GM10266 (cell line): ENCODE measurements around the gene SMYD5.

Source experiments
- DNase-seq: peaks from one replicate; pipeline ENCODE4 v3.0.0; 2012; ENCODE audit errors: extremely low spot score
- TF ChIP-seq, protein P1 (sequence below): IDR thresholded peaks from 2 replicates; pipeline ENCODE4 v1.5.1; 2012; ENCODE audit warnings: mild to moderate bottlenecking, low read depth; ENCODE audit not compliant: control insufficient read depth, insufficient read depth; ENCODE audit errors: missing control alignments

The SMYD5 gene

DNA sequence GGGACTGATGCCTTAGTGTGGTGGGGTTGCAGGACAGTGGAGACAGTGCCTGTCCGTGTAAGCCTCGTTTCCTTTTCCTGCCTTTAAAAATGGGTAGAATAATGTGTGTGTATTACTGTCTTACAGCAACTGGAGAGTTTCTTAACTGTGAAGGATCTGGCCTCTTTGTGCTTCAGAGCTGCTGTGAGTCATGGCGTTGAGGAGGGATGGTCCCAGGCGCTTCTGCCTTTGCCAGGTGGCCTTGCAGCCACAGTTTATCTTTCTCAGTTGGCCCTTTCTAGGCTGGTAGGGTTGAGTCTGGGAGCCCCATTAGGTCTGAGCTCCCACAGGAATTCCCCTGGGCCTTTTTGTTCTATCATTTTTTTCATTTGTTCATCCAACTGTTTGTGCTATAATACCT lies 9.8 kb downstream of the SMYD5 start:
- TF ChIP-seq, protein P1, sequence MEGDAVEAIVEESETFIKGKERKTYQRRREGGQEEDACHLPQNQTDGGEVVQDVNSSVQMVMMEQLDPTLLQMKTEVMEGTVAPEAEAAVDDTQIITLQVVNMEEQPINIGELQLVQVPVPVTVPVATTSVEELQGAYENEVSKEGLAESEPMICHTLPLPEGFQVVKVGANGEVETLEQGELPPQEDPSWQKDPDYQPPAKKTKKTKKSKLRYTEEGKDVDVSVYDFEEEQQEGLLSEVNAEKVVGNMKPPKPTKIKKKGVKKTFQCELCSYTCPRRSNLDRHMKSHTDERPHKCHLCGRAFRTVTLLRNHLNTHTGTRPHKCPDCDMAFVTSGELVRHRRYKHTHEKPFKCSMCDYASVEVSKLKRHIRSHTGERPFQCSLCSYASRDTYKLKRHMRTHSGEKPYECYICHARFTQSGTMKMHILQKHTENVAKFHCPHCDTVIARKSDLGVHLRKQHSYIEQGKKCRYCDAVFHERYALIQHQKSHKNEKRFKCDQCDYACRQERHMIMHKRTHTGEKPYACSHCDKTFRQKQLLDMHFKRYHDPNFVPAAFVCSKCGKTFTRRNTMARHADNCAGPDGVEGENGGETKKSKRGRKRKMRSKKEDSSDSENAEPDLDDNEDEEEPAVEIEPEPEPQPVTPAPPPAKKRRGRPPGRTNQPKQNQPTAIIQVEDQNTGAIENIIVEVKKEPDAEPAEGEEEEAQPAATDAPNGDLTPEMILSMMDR: no peak
- DNase-seq: no peak

- no peak for DNase-seq
- TF ChIP-seq, protein P1: no peak
These were observed 11.7 kb downstream of the SMYD5 start for GRCh38 chr2:73225513-73226360.

DNA sequence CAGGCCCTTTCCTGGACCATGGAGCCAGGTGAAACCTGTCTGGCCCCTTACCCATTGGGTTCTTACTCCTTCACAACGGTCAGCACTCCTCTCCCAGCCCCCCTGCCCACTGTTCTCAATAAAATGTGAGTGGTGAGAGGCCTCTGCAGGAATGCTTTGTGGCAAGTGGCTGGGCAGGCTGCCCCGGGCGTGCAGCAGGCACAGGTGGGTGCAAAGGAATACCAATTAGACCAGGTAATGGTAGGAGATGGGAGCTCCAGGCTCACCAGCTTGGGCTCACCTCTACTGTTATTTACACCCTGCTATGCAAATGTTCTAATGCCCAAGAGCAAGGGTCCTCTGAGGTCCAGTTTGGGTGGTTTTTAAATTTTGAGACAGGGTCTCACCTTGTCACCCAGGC lies 13.0 kb downstream of the SMYD5 start:
- TF ChIP-seq, protein P1: no peak
- DNase-seq: no peak

DNA sequence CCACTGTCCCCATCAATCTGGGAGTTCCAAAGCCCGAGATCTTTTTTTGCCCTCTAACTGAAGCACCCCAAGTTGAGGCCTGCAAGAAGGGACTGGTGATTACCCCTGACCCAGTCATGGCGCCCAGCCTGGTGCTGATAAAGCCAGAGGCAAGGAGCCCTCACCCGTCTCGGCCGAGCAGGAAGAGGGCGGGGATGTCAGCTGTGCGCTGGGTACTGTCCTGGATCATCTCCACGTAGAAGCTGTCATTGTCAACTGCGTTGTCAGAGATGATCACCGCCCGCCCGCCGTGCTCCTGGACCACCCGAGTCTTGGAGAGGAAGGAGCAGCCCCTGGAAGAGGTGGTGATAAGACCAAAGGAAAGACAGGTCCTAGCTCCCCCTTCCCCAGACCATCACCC lies 14.6 kb downstream of the SMYD5 start:
- TF ChIP-seq, protein P1: no peak
- DNase-seq: no peak

DNA sequence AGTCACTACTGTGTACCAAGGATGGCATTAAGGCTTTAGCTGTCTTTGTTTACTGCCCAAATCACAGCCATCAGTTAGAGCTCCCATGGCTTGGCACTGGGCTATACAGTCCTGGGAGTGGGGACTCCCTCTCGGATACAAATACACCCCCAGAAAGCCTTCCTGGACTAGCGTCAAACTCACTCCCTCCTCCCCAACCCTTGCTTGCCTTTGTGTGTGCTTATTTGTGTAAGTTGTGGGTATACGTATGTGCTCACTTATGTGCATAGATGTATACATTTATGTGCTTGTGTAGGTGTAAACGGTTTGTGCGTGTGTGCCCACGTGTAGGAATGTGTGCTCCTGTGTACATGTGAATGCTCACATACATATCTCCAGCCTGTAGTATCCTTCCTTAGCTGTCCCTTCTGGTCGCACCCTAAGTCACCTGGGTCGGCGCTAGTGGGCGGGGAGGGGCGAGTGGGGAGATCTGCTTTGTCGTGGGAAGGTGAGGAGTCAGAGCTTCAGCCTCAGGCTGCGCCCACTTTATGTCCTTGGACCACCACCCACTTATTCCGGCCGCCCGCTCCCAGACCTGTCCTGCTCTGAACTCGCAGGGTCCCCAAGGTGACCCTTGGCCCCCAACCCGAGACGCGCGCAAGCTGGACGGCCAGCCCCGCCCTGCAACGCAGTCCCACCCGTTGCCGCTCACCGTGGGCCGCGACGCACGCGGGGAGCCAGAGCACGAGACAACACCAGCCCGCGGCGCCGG lies 18.5 kb downstream of the SMYD5 start:
- no peak for DNase-seq
- TF ChIP-seq, protein P1: no peak

DNA sequence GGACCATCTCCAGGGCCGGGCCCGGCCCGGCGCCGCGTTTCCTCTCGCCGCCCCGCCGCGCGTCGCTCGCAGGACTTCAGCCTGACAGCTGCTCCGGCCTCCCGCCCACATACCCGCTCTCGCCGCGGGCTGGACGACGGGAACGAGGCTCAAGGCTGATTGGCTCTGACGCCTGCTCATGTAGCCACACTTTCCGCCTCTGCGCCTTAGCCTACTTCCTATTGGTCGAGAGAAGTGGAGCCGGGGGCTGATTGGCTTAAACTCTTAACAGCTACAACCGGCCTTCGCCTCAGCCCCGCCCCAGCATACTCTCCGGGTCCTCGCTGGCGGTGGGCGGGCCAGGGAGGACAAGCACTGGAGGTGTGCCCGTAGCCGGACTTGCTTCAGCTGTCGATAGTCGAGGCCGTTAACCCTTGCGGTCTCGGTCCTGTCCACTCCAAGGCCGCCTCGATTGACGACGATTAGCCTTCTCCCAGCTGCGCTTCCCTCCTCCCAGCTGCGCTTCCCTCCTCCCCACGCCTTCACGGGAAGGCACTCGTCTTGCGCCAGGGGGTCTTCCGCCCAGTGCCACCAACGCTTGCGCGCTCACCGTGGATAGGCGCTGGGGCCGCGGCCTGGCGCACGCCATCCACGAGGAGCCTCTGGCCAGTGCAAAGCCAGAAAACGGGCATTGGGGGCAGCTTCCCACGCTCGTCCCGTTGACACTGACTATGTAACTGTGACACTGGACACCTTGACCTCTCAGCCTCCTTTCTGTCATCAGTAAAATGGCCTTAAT lies 19.3 kb downstream of the SMYD5 start, which contains the start of gene PRADC1:
TSS of gene PRADC1 (minus strand) at position 86 of the 778 bp plus-strand sequence. CDS start at position 7, 79 bp downstream.
- peak; percentile 98 for DNase-seq
- TF ChIP-seq, protein P1: no peak
